Ishikawa (cell line): ENCODE results near the gene EXOC3.

Experiments used
- CEBPB ChIP-seq: IDR thresholded peaks from 2 replicates; pipeline ENCODE4 v1.6.1; 2012
- CREB1 ChIP-seq: IDR thresholded peaks from 2 replicates; pipeline ENCODE4 v1.6.1; 2012; ENCODE audit warnings: low read depth
- EGR1 ChIP-seq: IDR thresholded peaks from 2 replicates; pipeline ENCODE4 v1.6.1; 2012
- EP300 ChIP-seq: IDR thresholded peaks from 2 replicates; pipeline ENCODE4 v1.6.1; 2012; ENCODE audit warnings: borderline replicate concordance
- FOXM1 ChIP-seq: IDR thresholded peaks from 2 replicates; pipeline ENCODE4 v1.6.1; 2012; ENCODE audit warnings: low read depth, borderline replicate concordance
- MAX ChIP-seq: IDR thresholded peaks from 2 replicates; pipeline ENCODE4 v1.6.1; 2012
- NFIC ChIP-seq: IDR thresholded peaks from 2 replicates; pipeline ENCODE4 v1.6.1; 2012
- RAD21 ChIP-seq: IDR thresholded peaks from 2 replicates; pipeline ENCODE4 v1.6.1; 2012; ENCODE audit warnings: low read depth
- REST ChIP-seq: IDR thresholded peaks from 2 replicates; pipeline ENCODE4 v1.6.1; 2012; ENCODE audit warnings: low read depth, mild to moderate bottlenecking
- TAF1 ChIP-seq: IDR thresholded peaks from 2 replicates; pipeline ENCODE4 v1.6.1; 2012; ENCODE audit warnings: low read depth, mild to moderate bottlenecking
- TCF12 ChIP-seq: IDR thresholded peaks from 2 replicates; pipeline ENCODE4 v1.6.1; 2012; ENCODE audit warnings: low read depth
- TEAD4 ChIP-seq: IDR thresholded peaks from 2 replicates; pipeline ENCODE4 v1.6.1; 2012
- USF1 ChIP-seq: IDR thresholded peaks from 2 replicates; pipeline ENCODE4 v1.6.1; 2012
- YY1 ChIP-seq: IDR thresholded peaks from 2 replicates; pipeline ENCODE4 v1.6.1; 2012; ENCODE audit warnings: low read depth
- ZBTB7A ChIP-seq: IDR thresholded peaks from 2 replicates; pipeline ENCODE4 v1.6.1; 2012; ENCODE audit warnings: low read depth

Gene EXOC3

GRCh38 chr5:446066-446882, 3.3 kb downstream of the EXOC3 start:
- TF ChIP-seq FOXM1, result no peak
- TF ChIP-seq CEBPB, result no peak
- TF ChIP-seq TAF1, result no peak
- TF ChIP-seq NFIC, result no peak
- TF ChIP-seq TEAD4, result no peak
- no peak for TF ChIP-seq YY1
- TF ChIP-seq CREB1, result no peak
- no peak for TF ChIP-seq EGR1
- no peak for TF ChIP-seq EP300
- TF ChIP-seq REST, result no peak
- no peak for TF ChIP-seq USF1
- no peak for TF ChIP-seq TCF12
- TF ChIP-seq ZBTB7A, result no peak
- no peak for TF ChIP-seq RAD21
- no peak for TF ChIP-seq MAX

- TF ChIP-seq REST, result no peak
- TF ChIP-seq RAD21, result peak; percentile 50
These were observed 3.9 kb downstream of the EXOC3 start for GRCh38 chr5:446883-447263.

- TF ChIP-seq TAF1, result no peak
- no peak for TF ChIP-seq FOXM1
- TF ChIP-seq NFIC, result no peak
- TF ChIP-seq REST, result no peak
- no peak for TF ChIP-seq YY1
- no peak for TF ChIP-seq CEBPB
- TF ChIP-seq RAD21, result no peak
These were observed 4.5 kb downstream of the EXOC3 start for GRCh38 chr5:447501-447900.

GRCh38 chr5:448061-448765, 5.2 kb downstream of the EXOC3 start:
- TF ChIP-seq FOXM1 (no peak), CEBPB (no peak), ZBTB7A (no peak), YY1 (no peak), TEAD4 (no peak), EGR1 (no peak), REST (no peak), NFIC (no peak), CREB1 (no peak), TAF1 (no peak), TCF12 (no peak), USF1 (no peak)
